ENCODE results near the gene GSK3B. TPM values are rescaled to one million over a fixed set of nuclear protein-coding genes. Genes with fewer than 3 reads are reported as not detected.
A peak's percentile ranks its signal among the peaks of the same experiment; 100 is the strongest.

The GSK3B gene
- 10 to 100 TPM in 4 of 5 donors, 1 to 10 TPM in 1; 9.9 to 59.1 (median 24.1) TPM for total RNA-seq
- 1 to 10 TPM; 6.2 to 9.0 (median 6.2) TPM for polyA plus RNA-seq
- long read RNA-seq, donor 1, full-length matches to known transcripts: 2 of 2 reads
- long read RNA-seq, donor 1, partial matches to known transcripts: 0 of 2 reads
- long read RNA-seq, donor 1, other reads (novel, unspliced or antisense): 0 of 2 reads
- long read RNA-seq, donor 2, full-length matches to known transcripts: 3 of 3 reads
- long read RNA-seq, donor 2, partial matches to known transcripts: 0 of 3 reads
- long read RNA-seq, donor 2, other reads (novel, unspliced or antisense): 0 of 3 reads
- long read RNA-seq, donor 3, full-length matches to known transcripts: 2 of 2 reads
- long read RNA-seq, donor 3, partial matches to known transcripts: 0 of 2 reads
- long read RNA-seq, donor 3, other reads (novel, unspliced or antisense): 0 of 2 reads
- long read RNA-seq, donor 4: 0 reads
- long read RNA-seq, donor 5: 0 reads
- long read RNA-seq, donor 6: 0 reads
- long read RNA-seq, donor 7, full-length matches to known transcripts: 3 of 3 reads
- long read RNA-seq, donor 7, partial matches to known transcripts: 0 of 3 reads
- long read RNA-seq, donor 7, other reads (novel, unspliced or antisense): 0 of 3 reads
- long read RNA-seq, donor 8, full-length matches to known transcripts: 1 of 1 reads
- long read RNA-seq, donor 8, partial matches to known transcripts: 0 of 1 reads
- long read RNA-seq, donor 8, other reads (novel, unspliced or antisense): 0 of 1 reads
- long read RNA-seq, donor 9, full-length matches to known transcripts: 2 of 2 reads
- long read RNA-seq, donor 9, partial matches to known transcripts: 0 of 2 reads
- long read RNA-seq, donor 9, other reads (novel, unspliced or antisense): 0 of 2 reads
- long read RNA-seq, donor 10: 0 reads

DNA sequence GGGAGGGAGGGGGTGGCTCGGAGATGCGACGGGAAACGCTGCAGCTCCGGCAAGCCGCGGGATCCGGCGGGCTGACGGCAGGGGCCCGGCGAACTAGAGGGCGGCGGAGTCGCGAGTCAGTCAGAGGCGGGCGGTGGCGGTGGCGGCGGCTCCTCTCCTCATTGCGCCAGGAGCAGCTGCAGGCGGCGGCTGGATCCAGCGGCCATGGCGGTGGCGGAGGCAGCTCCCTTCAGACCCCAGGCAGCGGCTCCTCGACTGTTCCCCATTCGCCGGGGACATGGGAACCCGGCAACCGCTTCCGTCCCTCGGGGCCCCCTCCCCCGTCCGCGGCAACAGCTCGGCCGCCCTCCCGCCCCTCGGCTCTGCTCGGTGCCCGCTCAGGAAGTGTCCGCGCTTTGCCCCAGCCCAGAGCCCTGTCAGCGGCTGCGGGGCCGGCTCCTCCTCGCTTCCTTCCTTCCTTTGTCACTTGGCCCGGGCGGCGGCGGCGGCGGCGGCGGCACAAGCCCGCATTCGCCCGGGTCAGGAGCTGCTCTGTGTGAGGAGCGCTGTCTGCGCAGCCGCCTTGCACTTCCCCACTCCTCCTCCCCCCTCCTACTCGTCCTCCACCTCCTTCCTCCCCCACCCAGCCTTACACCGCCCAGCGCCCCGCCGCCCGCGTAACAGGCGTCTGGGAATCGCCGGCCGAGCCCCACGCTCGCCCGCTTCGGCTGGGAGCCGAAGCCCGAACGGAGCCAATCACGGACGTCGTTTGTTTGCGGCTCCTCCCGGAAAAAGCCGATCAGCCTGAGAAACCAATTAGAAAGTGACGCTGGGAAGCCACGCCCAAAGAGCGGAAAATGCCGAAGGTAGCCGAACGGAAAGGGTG, at the start of gene GSK3B:
GSK3B (minus strand) TSS at position 537 of the 865 bp plus-strand sequence. CDS start 1,013 bp downstream, outside the sequence.
- WGBS, 5 donors: 0 to 1% (median 0%) methylated on average over 42 to 94 of the region's 94 CpGs
- peak; percentile 94 to 99 for DNase-seq
- Histone ChIP-seq H3K27ac (peak within 1 kb of the TSS; percentile 98 to 100 (median 98)), H3K9me3 (no peaks in the 10 kb centered on the region), H3K4me3 (peak within 1 kb of the TSS; percentile 74 to 89 (median 83)), H3K27me3 (no peaks in the 10 kb centered on the region), H3K36me3 (no peaks in the 10 kb centered on the region), H3K4me1 (peaks cover 25 to 56% (median 38%) of the 10 kb centered on the region in 4 donors)
- intact Hi-C loops (cut with DNase I; ENCODE audit: low total_unique reads): no loop called here
- TF ChIP-seq, protein P1, sequence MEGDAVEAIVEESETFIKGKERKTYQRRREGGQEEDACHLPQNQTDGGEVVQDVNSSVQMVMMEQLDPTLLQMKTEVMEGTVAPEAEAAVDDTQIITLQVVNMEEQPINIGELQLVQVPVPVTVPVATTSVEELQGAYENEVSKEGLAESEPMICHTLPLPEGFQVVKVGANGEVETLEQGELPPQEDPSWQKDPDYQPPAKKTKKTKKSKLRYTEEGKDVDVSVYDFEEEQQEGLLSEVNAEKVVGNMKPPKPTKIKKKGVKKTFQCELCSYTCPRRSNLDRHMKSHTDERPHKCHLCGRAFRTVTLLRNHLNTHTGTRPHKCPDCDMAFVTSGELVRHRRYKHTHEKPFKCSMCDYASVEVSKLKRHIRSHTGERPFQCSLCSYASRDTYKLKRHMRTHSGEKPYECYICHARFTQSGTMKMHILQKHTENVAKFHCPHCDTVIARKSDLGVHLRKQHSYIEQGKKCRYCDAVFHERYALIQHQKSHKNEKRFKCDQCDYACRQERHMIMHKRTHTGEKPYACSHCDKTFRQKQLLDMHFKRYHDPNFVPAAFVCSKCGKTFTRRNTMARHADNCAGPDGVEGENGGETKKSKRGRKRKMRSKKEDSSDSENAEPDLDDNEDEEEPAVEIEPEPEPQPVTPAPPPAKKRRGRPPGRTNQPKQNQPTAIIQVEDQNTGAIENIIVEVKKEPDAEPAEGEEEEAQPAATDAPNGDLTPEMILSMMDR (IDR thresholded peaks at IDR 0.05): no peak
- TF ChIP-seq EP300 (IDR thresholded peaks at IDR 0.05) (no peak), POLR2AphosphoS5 (IDR thresholded peaks at IDR 0.05) (peak; percentile 54 to 93 (median 92)), POLR2A (IDR thresholded peaks at IDR 0.05) (peak in 2 of 4 donors; percentile 75 to 88)

DNA sequence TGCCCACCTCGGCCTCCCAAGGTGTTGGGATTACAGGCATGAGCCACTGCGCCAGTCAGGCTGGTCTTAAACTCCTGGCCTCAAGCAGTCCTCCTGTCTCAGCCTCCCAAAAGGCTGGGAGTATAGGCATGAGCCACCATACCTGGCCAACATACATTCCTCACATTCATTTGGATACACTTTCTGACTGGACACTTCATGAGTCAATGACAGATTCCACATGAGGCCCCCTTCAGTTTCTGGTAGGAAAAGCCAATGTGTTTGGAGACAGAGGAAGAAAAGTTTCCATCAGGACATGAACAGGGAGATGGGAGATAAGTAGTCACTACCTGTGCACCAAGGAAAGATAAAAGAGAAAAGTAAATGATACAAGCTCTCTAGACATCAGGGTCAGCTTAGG, 49.4 kb upstream of the GSK3B start:
- 93 to 97% (median 94%) methylated on average over 2 of the region's 2 CpGs for WGBS, 5 donors
- Histone ChIP-seq H3K4me3 (no peak overlapping the region), H3K27me3 (no peaks in the 10 kb centered on the region), H3K4me1 (peaks cover 0 to 16% (median 14%) of the 10 kb centered on the region in 4 donors), H3K36me3 (no peaks in the 10 kb centered on the region), H3K9me3 (peaks cover 0 to 4% (median 0%) of the 10 kb centered on the region in 4 donors), H3K27ac (no peak overlapping the region)
- intact Hi-C loops (cut with DNase I; ENCODE audit: low total_unique reads): no loop called here
- DNase-seq: no peak
- no peak for TF ChIP-seq POLR2AphosphoS5 (IDR thresholded peaks at IDR 0.05)
- no peak for TF ChIP-seq EP300 (IDR thresholded peaks at IDR 0.05)
- TF ChIP-seq POLR2A (IDR thresholded peaks at IDR 0.05): no peak
- TF ChIP-seq, protein P1 (IDR thresholded peaks at IDR 0.05): no peak

- Histone ChIP-seq H3K27me3 (no peaks in the 10 kb centered on the region), H3K4me3 (no peak overlapping the region), H3K4me1 (peaks cover 0 to 5% (median 3%) of the 10 kb centered on the region in 4 donors), H3K36me3 (no peaks in the 10 kb centered on the region), H3K27ac (no peak overlapping the region), H3K9me3 (peaks cover 0 to 4% (median 0%) of the 10 kb centered on the region in 4 donors)
- TF ChIP-seq POLR2A (IDR thresholded peaks at IDR 0.05) (no peak), EP300 (IDR thresholded peaks at IDR 0.05) (no peak), POLR2AphosphoS5 (IDR thresholded peaks at IDR 0.05) (no peak)
- TF ChIP-seq, protein P1 (IDR thresholded peaks at IDR 0.05): no peak
- DNase-seq: no peak
- intact Hi-C loops (cut with DNase I; ENCODE audit: low total_unique reads): no loop called here
- WGBS, 5 donors: 77 to 93% (median 88%) methylated on average over 4 of the region's 4 CpGs
These were observed 48.0 kb upstream of the GSK3B start for GRCh38 chr3:120142236-120142635.

Data from stomach (tissue), 19 donors.